ENCODE measurements around the gene PATZ1.

- TF ChIP-seq CTCF (conservative IDR thresholded peaks at IDR 0.05; ENCODE audit: low read depth, low read length) (no peak), EZH2 (IDR thresholded peaks at IDR 0.05; ENCODE audit: borderline replicate concordance, low read depth, low read length, poor library complexity, severe bottlenecking) (no peak)
Observed at GRCh38 chr22:31291481-31292235, 54.5 kb downstream of the PATZ1 start.

Measured in A673 (cell line).